ENCODE data around the gene ITGB3.
"Not testable (repeated sequence)": the region's sequence is repeated elsewhere in the genome, so short reads cannot be mapped to it uniquely, and the experiment has no call there.

Gene ITGB3

GRCh38 chr17:47214931-47215330, 38.7 kb upstream of the ITGB3 start:
- TF ChIP-seq CTCF (conservative IDR thresholded peaks at IDR 0.05; ENCODE audit: control insufficient read depth, insufficient read depth, low read depth, low read length) = no peak
- no peak overlapping the region for H3K4me3 ChIP-seq (ENCODE audit: control insufficient read depth, low read depth, low read length)
- DNase-seq (ENCODE audit: low read depth) = no peak

GRCh38 chr17:47216821-47217220, 36.8 kb upstream of the ITGB3 start:
- not testable (repeated sequence) for H3K4me3 ChIP-seq (ENCODE audit: control insufficient read depth, low read depth, low read length); DNase-seq (ENCODE audit: low read depth)

- not testable (repeated sequence) for DNase-seq (ENCODE audit: low read depth); H3K4me3 ChIP-seq (ENCODE audit: control insufficient read depth, low read depth, low read length)
Observed at GRCh38 chr17:47217279-47217678, 36.3 kb upstream of the ITGB3 start.

GRCh38 chr17:47218896-47219430, 34.7 kb upstream of the ITGB3 start:
- no peak for DNase-seq (ENCODE audit: low read depth)
- no peak for TF ChIP-seq CTCF (conservative IDR thresholded peaks at IDR 0.05; ENCODE audit: control insufficient read depth, insufficient read depth, low read depth, low read length)
- H3K4me3 ChIP-seq (ENCODE audit: control insufficient read depth, low read depth, low read length) = no peak overlapping the region

- no peak overlapping the region for H3K4me3 ChIP-seq (ENCODE audit: control insufficient read depth, low read depth, low read length)
- TF ChIP-seq CTCF (conservative IDR thresholded peaks at IDR 0.05; ENCODE audit: control insufficient read depth, insufficient read depth, low read depth, low read length) = no peak
- no peak for DNase-seq (ENCODE audit: low read depth)
Observed at GRCh38 chr17:47219621-47220475, 33.8 kb upstream of the ITGB3 start.

GRCh38 chr17:47220531-47220999, 33.1 kb upstream of the ITGB3 start:
- H3K4me3 ChIP-seq (ENCODE audit: control insufficient read depth, low read depth, low read length) = no peak overlapping the region
- no peak for DNase-seq (ENCODE audit: low read depth)
- no peak for TF ChIP-seq CTCF (conservative IDR thresholded peaks at IDR 0.05; ENCODE audit: control insufficient read depth, insufficient read depth, low read depth, low read length)

GRCh38 chr17:47221154-47221553, 32.5 kb upstream of the ITGB3 start:
- no peak for DNase-seq (ENCODE audit: low read depth)
- TF ChIP-seq CTCF (conservative IDR thresholded peaks at IDR 0.05; ENCODE audit: control insufficient read depth, insufficient read depth, low read depth, low read length) = no peak
- H3K4me3 ChIP-seq (ENCODE audit: control insufficient read depth, low read depth, low read length) = no peak overlapping the region

All from fibroblast of mammary gland (primary cell).